Gastrocnemius medialis (tissue), 4 donors: ENCODE data around the gene CALHM6.

Source experiments
- CTCF ChIP-seq, 5 experiments: fragments of 450-650 bp in 3 of 5; fragments of 200-600 bp in 2 of 5; sonication (generic) in 2 of 5; IDR thresholded peaks in 4 of 5; conservative IDR thresholded peaks in 1 of 5; 1 replicate in 4 of 5; 2 replicates in 1 of 5; pipeline ENCODE4 v1.5.1; 2016 to 2019; ENCODE audit warnings: antibody characterized with exemption in 5 of 5, mild to moderate bottlenecking in 3 of 5, moderate library complexity in 3 of 5
- POLR2A ChIP-seq, 2 donors: fragments of 450-650 bp; IDR thresholded peaks; one replicate each; pipeline ENCODE4 v1.6.1; 2017; ENCODE audit warnings: antibody characterized with exemption in 2 of 2, mild to moderate bottlenecking in 2 of 2, moderate library complexity in 2 of 2

GRCh38 chr6:116461932-116462885 is 1.0 kb downstream of the CALHM6 start:
- TF ChIP-seq CTCF (IDR thresholded peaks at IDR 0.05 in 4 of 5, conservative IDR thresholded peaks at IDR 0.05 in 1 of 5) = no peak
- no peak for TF ChIP-seq POLR2A (IDR thresholded peaks at IDR 0.05)
